ENCODE results near the gene MAGI1.
A peak's percentile ranks its signal among the peaks of the same experiment; 100 is the strongest.
"Not testable (repeated sequence)": the region's sequence is repeated elsewhere in the genome, so short reads cannot be mapped to it uniquely, and the experiment has no call there.

The MAGI1 gene

GRCh38 chr3:65739901-65740541 lies 298.7 kb downstream of the MAGI1 start:
- no peak for DNase-seq

GRCh38 chr3:65734792-65735191 lies 303.9 kb downstream of the MAGI1 start:
- DNase-seq: no peak

DNA sequence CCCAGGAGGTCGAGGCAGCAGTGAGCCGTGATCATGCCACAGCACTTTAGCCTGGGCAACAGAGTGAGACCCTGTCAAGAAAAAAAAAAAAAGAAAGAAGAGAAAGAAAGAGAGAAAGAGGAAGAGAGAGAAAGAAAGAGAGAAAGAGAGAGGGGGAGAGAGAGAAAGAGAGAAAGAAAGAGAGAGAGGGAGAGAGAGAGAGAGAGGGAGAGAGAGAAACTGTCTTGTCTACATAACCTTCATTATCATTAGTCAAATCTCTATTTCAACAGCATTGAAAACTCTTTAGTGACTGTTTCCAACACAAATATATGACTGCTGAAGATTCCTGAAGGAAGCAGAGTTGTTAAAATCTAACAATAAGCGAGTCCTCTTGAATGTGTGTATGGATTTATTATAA lies 304.3 kb downstream of the MAGI1 start:
- DNase-seq: no peak

- DNase-seq: no peak
These were observed 305.3 kb downstream of the MAGI1 start for GRCh38 chr3:65733459-65733858.

GRCh38 chr3:65732051-65732935 lies 306.4 kb downstream of the MAGI1 start:
- peak; percentile 34 for DNase-seq

- DNase-seq: no peak
These were observed 308.3 kb downstream of the MAGI1 start for GRCh38 chr3:65730449-65730848.

DNA sequence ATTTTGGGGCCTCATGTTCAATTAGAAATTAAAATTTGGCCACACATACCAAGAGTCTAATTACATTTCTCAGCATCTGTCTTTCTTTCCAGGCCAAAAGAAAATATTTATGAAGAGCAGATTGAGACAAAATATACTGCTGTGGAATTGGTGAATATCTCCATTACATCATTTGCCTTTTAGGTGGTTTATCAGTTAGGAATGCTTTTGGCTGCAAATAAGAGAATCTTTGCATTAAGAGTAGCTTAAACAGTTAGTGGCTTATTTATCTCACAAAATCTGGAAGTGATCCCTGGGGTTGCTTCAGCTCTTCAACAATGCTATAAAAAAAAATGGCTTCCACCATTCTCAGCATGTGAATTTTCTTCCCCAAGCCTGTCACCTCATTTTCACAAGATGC lies 308.7 kb downstream of the MAGI1 start:
- no peak for DNase-seq

DNA sequence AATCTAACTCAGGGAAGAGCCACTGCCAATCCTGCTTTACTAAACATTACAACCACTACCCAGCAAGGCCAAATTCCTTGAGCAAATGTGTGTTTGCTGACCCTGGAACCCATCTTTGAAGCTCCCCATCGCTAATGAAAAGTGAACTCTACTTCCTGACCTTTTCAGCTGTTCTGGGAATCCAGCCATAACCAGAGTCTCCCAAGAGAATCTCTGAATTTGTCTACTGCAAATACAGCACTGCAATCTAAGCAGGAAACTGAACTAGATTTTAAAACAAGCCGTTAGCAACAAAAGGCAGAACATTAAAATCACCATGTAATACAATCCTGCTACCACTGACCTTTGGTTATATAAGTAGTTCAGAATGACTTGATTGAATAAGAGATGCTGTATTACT lies 309.2 kb downstream of the MAGI1 start:
- no peak for DNase-seq

- no peak for DNase-seq
These were observed 310.6 kb downstream of the MAGI1 start for GRCh38 chr3:65728138-65728537.

- DNase-seq: no peak
These were observed 314.7 kb downstream of the MAGI1 start for GRCh38 chr3:65723985-65724384.

GRCh38 chr3:65723011-65723410 lies 315.7 kb downstream of the MAGI1 start:
- no peak for DNase-seq

DNA sequence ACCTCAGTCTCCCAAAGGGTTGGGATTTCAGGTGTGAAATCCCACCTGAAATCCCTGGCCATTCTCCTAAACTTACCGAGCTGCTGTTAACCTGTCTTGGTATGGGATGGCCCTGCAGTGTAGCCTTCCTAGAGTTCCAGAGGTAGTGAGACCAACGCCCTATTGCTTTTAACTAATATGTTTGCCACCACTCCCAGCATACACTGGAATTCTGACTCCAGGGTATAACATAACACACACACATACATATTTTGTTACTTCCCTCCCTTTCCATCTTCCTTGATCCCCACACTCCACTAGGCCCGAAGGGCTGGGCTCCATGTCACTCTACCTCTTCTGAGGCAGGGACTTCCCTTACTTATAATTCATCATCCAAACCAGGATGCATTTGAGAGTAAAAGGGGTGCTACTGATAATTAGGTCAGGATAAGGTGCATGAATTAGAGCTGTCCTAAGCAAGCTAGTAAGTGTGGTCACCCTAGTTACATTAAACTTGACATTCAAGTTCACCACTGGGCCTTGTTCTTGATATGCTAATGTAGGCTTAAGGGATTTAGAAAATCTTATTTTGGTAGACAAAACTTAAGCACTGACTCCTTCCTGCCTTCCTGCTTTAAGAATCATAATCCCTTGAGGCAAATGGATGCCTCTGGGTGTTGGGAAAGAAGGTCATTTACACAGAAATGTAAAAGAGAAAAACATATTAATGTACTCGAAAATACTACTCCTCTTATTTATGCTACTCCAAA lies 317.6 kb downstream of the MAGI1 start:
- DNase-seq: no peak

- not testable (repeated sequence) for DNase-seq
These were observed 319.1 kb downstream of the MAGI1 start for GRCh38 chr3:65719639-65720038.

DNA sequence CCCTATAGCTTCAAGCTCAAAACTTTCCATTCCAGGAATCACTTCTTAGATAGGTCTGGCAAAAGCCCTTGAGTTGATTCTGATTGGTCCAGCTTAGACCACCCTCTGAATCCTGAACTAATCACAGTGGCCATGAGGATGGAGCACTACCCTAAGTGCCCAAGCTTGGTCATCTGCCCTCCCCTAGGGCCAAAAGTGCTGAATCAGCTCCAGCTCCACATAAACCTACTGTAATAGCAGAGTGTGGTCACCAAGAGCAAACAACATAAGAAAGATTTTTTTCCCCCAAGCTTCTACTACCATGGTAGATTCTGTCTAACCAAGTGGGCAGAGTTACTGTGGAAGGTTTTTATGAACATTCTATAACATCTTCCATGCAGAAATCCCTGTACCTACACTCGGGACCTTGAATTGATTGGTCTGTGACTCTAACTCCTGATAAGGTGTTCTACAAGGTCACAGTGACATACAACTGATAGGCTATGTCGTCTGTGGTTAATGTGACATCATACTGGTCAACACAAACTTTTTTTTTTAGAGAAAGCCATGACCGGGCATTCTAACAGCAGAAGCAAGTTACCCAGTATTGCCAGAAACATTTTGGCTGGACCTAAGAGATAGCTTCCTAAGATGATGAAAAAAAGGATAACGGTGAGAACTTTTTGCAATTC lies 320.9 kb downstream of the MAGI1 start:
- no peak for DNase-seq

GRCh38 chr3:65716071-65716751 lies 322.5 kb downstream of the MAGI1 start:
- no peak for DNase-seq

- DNase-seq: no peak
These were observed 324.6 kb downstream of the MAGI1 start for GRCh38 chr3:65714134-65714533.

GRCh38 chr3:65713016-65713415 lies 325.7 kb downstream of the MAGI1 start:
- DNase-seq: no peak

DNA sequence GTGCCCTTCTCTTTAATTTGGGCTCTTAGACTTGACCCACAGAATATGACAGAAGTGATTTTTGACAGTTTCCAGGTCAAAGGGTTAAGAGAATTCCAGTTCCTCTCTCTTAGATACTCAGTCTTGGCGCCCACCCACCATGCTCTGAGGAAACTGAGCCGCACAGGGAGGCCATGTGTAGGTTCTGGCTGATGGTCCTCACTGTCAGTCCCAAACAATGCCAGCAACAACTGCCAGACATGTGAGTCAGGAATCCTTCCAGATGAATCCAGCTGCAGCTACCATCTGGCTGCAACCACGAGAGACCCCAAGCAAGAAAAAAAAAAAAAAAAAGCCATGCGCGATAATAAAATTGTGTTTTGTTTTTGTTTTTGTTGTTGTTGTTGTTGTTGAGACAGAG lies 326.6 kb downstream of the MAGI1 start:
- no peak for DNase-seq

GRCh38 chr3:65706776-65707568 lies 331.7 kb downstream of the MAGI1 start:
- no peak for DNase-seq

DNA sequence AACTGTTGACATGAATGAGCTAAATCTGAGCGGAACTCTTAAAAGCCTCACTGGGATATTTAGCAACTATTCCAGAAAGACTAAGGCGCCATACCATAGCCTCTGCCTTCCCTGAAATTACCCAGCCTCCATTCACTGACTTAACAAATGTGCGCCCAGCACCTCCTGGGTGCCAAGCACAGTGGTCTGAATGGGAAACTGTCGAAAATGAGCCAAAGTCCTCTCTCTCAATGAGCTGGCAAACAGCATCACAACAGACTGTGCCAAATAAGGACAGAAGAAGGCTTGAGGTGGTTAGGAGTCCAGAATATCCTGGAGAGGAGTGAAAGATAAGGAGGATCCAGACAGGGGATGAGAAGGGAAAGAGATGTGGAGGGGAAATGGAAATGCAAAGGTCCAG lies 332.4 kb downstream of the MAGI1 start:
- no peak for DNase-seq

GRCh38 chr3:65703820-65704219 lies 334.9 kb downstream of the MAGI1 start:
- DNase-seq: no peak

GRCh38 chr3:65703026-65703425 lies 335.7 kb downstream of the MAGI1 start:
- no peak for DNase-seq

Measured in NCI-H1105 treated with DMSO at 0.1 percent for 48 hours (cell line).